Measurements from ENCODE around the gene TMEM125.

Gene TMEM125

GRCh38 chr1:43279161-43279560 lies 9.4 kb downstream of the TMEM125 start:
- Histone ChIP-seq H4K20me1 (ENCODE audit: low read depth, low read length) (no peaks in the 10 kb centered on the region), H3K9ac (ENCODE audit: low read length) (no peak overlapping the region), H3K4me2 (ENCODE audit: low read depth, low read length, poor library complexity, severe bottlenecking) (no peak overlapping the region), H3F3A (ENCODE audit: insufficient read depth) (no peaks in the 10 kb centered on the region), H3K27ac (ENCODE audit: low read depth, low read length) (no peak overlapping the region), H3K9me2 (replicated peaks; ENCODE audit: insufficient read depth, low read length) (no peaks in the 10 kb centered on the region), H3K79me2 (ENCODE audit: insufficient read depth, low read length) (no peaks in the 10 kb centered on the region), H3K9me3 (ENCODE audit: insufficient read depth, low read length) (no peaks in the 10 kb centered on the region), H3K27me3 (ENCODE audit: low read length) (no peaks in the 10 kb centered on the region), H3K36me3 (ENCODE audit: low read length) (no peaks in the 10 kb centered on the region), H2AFZ (ENCODE audit: low read depth, low read length, severe bottlenecking) (no peak overlapping the region), H3K4me3 (ENCODE audit: insufficient read depth, low read length, poor library complexity, severe bottlenecking) (no peak overlapping the region)
- TF ChIP-seq EZH2phosphoT487 (conservative IDR thresholded peaks at IDR 0.05; ENCODE audit: low read length): no peak

GRCh38 chr1:43279666-43280065 lies 9.9 kb downstream of the TMEM125 start:
- no peak overlapping the region for H2AFZ ChIP-seq (ENCODE audit: low read depth, low read length, severe bottlenecking)
- H3F3A ChIP-seq (ENCODE audit: insufficient read depth): no peaks in the 10 kb centered on the region
- TF ChIP-seq CTCF (IDR thresholded peaks at IDR 0.05; ENCODE audit: insufficient read depth, low read length, poor library complexity, severe bottlenecking) (no peak), EZH2phosphoT487 (conservative IDR thresholded peaks at IDR 0.05; ENCODE audit: low read length) (no peak)
- H3K9me3 ChIP-seq (ENCODE audit: insufficient read depth, low read length): no peaks in the 10 kb centered on the region
- H3K79me2 ChIP-seq (ENCODE audit: insufficient read depth, low read length): no peaks in the 10 kb centered on the region
- H3K27me3 ChIP-seq (ENCODE audit: low read length): no peaks in the 10 kb centered on the region
- no peak overlapping the region for H3K27ac ChIP-seq (ENCODE audit: low read depth, low read length)
- H3K36me3 ChIP-seq (ENCODE audit: low read length): no peaks in the 10 kb centered on the region
- H4K20me1 ChIP-seq (ENCODE audit: low read depth, low read length): no peaks in the 10 kb centered on the region
- no peak overlapping the region for H3K9ac ChIP-seq (ENCODE audit: low read length)
- H3K4me2 ChIP-seq (ENCODE audit: low read depth, low read length, poor library complexity, severe bottlenecking): no peak overlapping the region
- H3K9me2 ChIP-seq (replicated peaks; ENCODE audit: insufficient read depth, low read length): no peaks in the 10 kb centered on the region
- H3K4me3 ChIP-seq (ENCODE audit: insufficient read depth, low read length, poor library complexity, severe bottlenecking): no peak overlapping the region

- Histone ChIP-seq H3K9me2 (replicated peaks; ENCODE audit: insufficient read depth, low read length) (no peaks in the 10 kb centered on the region), H3F3A (ENCODE audit: insufficient read depth) (no peaks in the 10 kb centered on the region), H3K36me3 (ENCODE audit: low read length) (no peaks in the 10 kb centered on the region), H3K4me3 (ENCODE audit: insufficient read depth, low read length, poor library complexity, severe bottlenecking) (no peak overlapping the region), H4K20me1 (ENCODE audit: low read depth, low read length) (no peaks in the 10 kb centered on the region), H3K27me3 (ENCODE audit: low read length) (no peaks in the 10 kb centered on the region), H3K27ac (ENCODE audit: low read depth, low read length) (no peak overlapping the region), H3K79me2 (ENCODE audit: insufficient read depth, low read length) (no peaks in the 10 kb centered on the region), H3K9ac (ENCODE audit: low read length) (no peak overlapping the region), H3K4me2 (ENCODE audit: low read depth, low read length, poor library complexity, severe bottlenecking) (no peak overlapping the region), H2AFZ (ENCODE audit: low read depth, low read length, severe bottlenecking) (no peak overlapping the region), H3K9me3 (ENCODE audit: insufficient read depth, low read length) (no peaks in the 10 kb centered on the region)
- TF ChIP-seq CTCF (IDR thresholded peaks at IDR 0.05; ENCODE audit: insufficient read depth, low read length, poor library complexity, severe bottlenecking) (no peak), EZH2phosphoT487 (conservative IDR thresholded peaks at IDR 0.05; ENCODE audit: low read length) (no peak)
Observed at GRCh38 chr1:43280692-43281091, 10.9 kb downstream of the TMEM125 start.

- Histone ChIP-seq H3K27me3 (ENCODE audit: low read length) (no peaks in the 10 kb centered on the region), H3K79me2 (ENCODE audit: insufficient read depth, low read length) (no peaks in the 10 kb centered on the region), H3K4me3 (ENCODE audit: insufficient read depth, low read length, poor library complexity, severe bottlenecking) (no peak overlapping the region), H3K9ac (ENCODE audit: low read length) (no peak overlapping the region), H3K27ac (ENCODE audit: low read depth, low read length) (no peak overlapping the region), H4K20me1 (ENCODE audit: low read depth, low read length) (no peaks in the 10 kb centered on the region), H3F3A (ENCODE audit: insufficient read depth) (no peaks in the 10 kb centered on the region), H3K36me3 (ENCODE audit: low read length) (no peaks in the 10 kb centered on the region), H3K9me3 (ENCODE audit: insufficient read depth, low read length) (no peaks in the 10 kb centered on the region), H3K4me2 (ENCODE audit: low read depth, low read length, poor library complexity, severe bottlenecking) (no peak overlapping the region), H2AFZ (ENCODE audit: low read depth, low read length, severe bottlenecking) (no peak overlapping the region), H3K9me2 (replicated peaks; ENCODE audit: insufficient read depth, low read length) (no peaks in the 10 kb centered on the region)
- no peak for TF ChIP-seq EZH2phosphoT487 (conservative IDR thresholded peaks at IDR 0.05; ENCODE audit: low read length)
- TF ChIP-seq CTCF (IDR thresholded peaks at IDR 0.05; ENCODE audit: insufficient read depth, low read length, poor library complexity, severe bottlenecking): no peak
Observed at GRCh38 chr1:43282220-43283195, 12.7 kb downstream of the TMEM125 start.

Measured in SU-DHL-6 (cell line).